AG09319 (cell line): ENCODE data around the gene EPN3.
A peak's percentile ranks its signal among the peaks of the same experiment; 100 is the strongest.

ENCODE experiments used
- DNase-seq: peaks from one replicate; pipeline ENCODE4 v3.0.0-alpha.2; 2010; ENCODE audit warnings: low read depth; ENCODE audit errors: extremely low read depth
- TF ChIP-seq, protein P1 (sequence below): IDR thresholded peaks from 2 replicates; pipeline ENCODE4 v1.5.1; 2011; ENCODE audit warnings: low read depth, mild to moderate bottlenecking, inconsistent platforms, low read length, moderate library complexity

Gene EPN3

DNA sequence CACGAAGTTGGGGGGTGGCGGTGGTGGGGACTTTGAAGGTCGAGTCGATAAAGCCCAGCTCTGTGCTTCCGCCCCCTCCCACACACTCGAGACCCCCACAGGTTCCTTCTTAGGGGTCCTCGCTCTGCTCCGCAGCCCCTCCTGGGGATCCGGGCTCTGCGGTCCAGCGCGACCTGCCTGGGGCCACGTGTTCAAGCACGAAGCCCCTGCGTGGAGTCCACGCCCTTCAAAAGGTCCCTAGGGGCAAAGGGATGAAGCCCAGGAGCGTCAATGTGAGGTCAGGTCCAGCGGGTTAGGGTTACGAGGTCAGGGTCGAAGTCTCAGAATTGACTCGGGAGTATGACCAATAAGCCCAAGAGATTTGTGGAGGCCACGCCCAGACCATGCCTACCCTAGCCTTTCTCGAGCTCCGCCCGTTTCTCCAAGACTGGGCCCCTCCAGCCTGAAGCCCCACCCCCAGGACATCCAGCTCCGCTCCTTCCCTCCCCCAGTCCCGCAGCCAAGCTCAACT, 27.2 kb downstream of the EPN3 start:
- DNase-seq: no peak
- TF ChIP-seq, protein P1, sequence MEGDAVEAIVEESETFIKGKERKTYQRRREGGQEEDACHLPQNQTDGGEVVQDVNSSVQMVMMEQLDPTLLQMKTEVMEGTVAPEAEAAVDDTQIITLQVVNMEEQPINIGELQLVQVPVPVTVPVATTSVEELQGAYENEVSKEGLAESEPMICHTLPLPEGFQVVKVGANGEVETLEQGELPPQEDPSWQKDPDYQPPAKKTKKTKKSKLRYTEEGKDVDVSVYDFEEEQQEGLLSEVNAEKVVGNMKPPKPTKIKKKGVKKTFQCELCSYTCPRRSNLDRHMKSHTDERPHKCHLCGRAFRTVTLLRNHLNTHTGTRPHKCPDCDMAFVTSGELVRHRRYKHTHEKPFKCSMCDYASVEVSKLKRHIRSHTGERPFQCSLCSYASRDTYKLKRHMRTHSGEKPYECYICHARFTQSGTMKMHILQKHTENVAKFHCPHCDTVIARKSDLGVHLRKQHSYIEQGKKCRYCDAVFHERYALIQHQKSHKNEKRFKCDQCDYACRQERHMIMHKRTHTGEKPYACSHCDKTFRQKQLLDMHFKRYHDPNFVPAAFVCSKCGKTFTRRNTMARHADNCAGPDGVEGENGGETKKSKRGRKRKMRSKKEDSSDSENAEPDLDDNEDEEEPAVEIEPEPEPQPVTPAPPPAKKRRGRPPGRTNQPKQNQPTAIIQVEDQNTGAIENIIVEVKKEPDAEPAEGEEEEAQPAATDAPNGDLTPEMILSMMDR: no peak

DNA sequence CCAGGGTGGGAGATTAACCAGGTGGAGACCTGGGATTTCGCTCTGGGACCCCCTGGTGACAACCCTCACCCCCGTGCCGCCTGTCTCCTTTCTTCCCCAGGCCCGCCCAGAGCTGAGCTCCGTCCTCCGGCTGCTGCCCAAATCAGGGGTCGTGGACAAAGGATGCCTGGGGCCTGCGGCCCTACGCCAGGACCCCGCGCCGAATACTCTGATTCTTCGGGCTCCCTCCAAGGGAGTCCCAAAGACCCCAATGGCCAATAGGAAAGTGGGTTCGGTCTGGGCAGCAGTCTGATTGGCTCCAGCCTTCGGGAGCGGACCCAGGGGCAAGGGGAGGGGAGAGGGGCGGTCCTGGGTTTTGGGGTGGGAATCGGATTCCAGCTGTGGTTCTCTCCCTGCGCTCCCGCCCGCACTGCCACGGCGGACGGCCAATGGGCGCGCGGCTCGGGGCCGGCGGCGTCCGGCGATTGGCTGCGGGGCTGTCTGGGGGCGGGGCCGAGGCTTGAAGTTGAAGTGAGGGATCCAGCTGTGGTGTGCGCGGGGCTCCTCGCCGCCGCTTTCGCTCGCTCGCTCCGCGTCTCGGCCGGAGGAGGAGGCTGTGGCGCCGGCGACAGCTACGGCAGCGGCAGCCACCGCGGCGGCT, 27.8 kb downstream of the EPN3 start, which contains the start of gene CACNA1G:
TSS of gene CACNA1G (plus strand) at position 531 of the 640 bp plus-strand sequence. CDS start 745 bp downstream, outside the sequence.
- DNase-seq: no peak
- TF ChIP-seq, protein P1: no peak

DNA sequence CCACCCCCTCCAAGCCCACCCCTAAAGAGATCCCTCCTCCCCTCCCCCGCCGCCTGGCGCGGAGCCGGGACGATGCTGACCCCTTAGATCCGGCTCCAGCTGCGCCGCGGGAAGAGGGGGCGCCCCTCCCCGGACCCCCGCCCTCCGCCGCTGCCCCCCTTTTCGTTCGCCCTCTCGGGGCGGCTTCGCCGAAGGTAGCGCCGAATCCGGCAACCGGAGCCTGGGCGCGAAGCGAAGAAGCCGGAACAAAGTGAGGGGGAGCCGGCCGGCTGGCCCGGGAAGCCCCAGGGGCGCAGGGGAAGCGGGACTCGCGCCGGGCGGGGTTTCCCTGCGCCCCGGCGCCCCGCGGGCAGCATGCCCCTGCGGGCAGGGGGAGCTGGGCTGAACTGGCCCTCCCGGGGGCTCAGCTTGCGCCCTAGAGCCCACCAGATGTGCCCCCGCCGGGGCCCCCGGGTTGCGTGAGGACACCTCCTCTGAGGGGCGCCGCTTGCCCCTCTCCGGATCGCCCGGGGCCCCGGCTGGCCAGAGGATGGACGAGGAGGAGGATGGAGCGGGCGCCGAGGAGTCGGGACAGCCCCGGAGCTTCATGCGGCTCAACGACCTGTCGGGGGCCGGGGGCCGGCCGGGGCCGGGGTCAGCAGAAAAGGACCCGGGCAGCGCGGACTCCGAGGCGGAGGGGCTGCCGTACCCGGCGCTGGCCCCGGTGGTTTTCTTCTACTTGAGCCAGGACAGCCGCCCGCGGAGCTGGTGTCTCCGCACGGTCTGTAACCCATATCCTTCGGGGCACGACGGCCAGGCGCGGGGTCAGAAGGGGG, 28.6 kb downstream of the EPN3 start:
- DNase-seq: no peak
- TF ChIP-seq, protein P1: no peak

DNA sequence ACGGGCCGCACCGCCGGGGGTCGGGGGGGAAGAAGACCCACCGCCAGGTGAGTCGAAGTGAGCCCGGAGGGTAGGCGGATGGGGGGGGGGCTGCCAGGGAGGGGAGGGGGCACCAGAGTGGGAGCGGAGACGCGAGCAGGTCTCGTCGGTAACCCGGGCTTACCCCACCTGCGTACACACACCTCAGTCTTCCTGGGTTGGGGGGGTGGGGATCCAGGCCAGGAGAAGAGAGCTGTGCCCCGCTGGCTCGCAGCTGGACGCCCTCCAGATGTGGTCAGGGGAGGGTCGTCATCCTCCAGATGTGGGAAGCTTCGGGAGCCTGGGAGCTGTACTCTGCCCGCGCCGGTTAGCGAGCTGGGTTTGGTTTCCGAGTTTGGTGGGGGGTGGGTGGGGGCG, 29.2 kb downstream of the EPN3 start:
- TF ChIP-seq, protein P1: no peak

DNA sequence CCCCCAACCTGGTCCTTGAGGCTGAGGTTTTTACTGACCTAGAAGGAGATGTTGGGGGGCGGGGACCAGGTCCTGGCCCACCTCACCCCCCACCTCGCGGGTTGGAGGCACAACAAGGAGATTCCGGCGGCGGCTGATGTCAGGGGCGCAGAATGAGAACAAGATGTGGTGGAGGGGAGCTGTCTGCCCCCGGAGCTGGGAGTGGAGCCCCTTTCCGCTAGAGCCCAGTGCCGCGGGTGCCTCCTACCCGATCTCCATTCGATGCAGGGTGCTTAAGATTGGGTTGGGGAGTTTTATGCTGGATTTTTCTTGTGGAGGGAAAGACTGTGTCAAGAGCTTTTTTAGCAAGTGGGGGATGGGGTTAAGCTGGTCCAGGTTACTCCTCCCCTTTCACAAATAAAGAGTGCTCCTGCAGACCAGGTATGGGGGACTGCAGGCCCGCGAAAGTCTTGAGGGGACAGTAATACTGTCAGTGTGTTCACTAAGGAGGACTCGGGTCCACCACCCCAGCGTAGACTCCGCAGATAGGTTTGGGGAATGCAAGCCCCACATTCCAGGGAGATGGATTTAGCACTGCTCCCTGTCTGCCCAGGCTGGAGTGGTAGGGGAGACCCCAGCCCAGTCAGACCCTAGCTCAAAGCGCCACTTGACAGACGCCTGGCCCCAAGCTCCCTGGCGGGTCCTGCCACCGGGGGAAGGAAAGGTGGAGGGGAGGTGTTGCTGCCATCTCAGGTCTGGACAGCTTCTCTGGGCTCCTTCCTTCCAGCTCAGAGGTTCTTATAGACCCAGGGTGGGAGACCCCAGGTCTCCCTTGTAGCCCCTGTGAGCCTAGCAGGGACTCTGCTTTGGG, 29.9 kb downstream of the EPN3 start:
- no peak for DNase-seq

More for the DNA sequence above, 29.2 kb downstream of the EPN3 start:
- DNase-seq: no peak

DNA sequence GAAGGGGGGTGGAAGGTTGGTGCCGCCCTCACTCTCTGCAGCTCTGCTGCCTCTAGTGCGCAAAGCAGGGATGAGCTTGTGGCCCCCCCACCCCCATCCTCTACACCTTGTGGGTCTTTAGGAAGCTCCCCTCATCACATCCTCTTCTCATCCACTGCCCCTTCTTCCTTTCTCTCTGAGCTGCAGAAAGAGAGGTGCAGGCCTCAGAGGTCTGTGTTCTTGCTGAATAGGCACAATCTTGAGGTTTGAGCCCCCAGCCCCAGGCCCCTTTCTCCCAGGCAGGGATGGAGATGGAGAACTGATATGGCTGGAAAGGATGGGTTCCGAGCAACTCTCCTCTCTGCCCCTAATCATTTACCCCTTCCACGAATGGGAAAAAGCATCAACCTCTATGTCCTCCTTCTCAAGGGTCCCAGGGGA, 30.6 kb downstream of the EPN3 start:
- TF ChIP-seq, protein P1: peak; percentile 4
- no peak for DNase-seq

More for the DNA sequence above, 29.9 kb downstream of the EPN3 start:
- TF ChIP-seq, protein P1: no peak
